ENCODE measurements around the gene G6PD. TPM values are rescaled to one million over a fixed set of nuclear protein-coding genes. Genes with fewer than 3 reads are reported as not detected.
A peak's percentile ranks its signal among the peaks of the same experiment; 100 is the strongest.

The G6PD gene
- total RNA-seq, 1 experiment from 2014 or later, result 52.7 TPM

DNA sequence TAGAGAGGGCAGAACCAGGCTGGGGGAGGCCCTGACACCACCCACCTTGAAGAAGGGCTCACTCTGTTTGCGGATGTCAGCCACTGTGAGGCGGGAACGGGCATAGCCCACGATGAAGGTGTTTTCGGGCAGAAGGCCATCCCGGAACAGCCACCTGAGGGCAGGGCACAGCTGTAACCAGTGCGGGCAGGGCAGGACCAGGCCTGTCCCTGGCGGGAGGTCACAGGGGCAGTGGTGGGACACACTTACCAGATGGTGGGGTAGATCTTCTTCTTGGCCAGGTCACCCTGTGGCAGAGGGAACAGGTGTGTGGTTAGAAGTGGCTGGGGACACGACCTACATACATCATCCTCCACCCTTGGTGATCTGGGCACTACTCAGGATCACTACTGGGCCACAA lies 10.8 kb downstream of the G6PD start:
- Histone ChIP-seq H3K4me3 (no peak overlapping the region), H3K9me3 (replicated peaks) (no peaks in the 10 kb centered on the region), H3K36me3 (peaks cover 42% of the 10 kb centered on the region), H3K27me3 (replicated peaks) (no peaks in the 10 kb centered on the region), H3K27ac (no peak overlapping the region), H3K4me1 (replicated peaks) (peaks cover 18% of the 10 kb centered on the region)
- no peak for DNase-seq (ENCODE audit: low read depth in 1 of 2, low spot score in 2 of 2)

DNA sequence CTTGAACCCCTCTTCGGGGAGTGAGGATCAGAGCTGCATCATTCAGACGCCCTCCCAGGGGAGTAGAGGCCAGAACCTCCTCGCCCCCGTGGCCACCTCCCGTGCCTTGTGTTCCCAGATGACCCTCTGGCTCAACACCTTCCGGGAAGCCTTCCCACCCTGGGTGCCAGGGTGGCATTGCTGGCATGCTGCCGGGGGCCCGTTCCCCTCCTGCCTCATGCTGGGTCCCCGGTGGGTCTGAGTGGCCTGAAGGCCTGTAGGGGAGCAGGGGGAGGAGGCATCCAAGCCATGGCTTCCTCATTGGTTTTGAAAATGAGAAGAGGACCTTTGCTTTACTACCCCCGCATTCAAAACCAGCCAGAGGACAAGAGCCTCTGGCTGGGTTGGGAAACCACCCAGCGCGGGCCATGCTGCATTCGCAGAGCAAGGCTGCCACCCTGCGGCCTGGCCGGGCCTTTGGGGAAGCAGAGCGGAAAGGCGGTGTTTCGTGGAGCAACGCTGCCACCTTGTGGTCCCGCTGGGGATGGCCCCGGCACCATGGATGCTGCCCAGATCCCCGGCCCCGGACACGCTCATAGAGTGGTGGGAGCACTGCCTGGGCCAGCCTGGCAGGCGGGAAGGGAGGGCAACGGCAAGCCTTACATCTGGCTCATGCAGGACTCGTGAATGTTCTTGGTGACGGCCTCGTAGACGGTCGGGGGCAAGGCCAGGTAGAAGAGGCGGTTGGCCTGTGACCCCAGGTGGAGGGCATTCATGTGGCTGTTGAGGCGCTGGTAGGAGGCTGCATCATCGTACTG lies 11.9 kb downstream of the G6PD start:
- Histone ChIP-seq H3K27me3 (replicated peaks) (no peaks in the 10 kb centered on the region), H3K36me3 (peaks cover 42% of the 10 kb centered on the region), H3K27ac (no peak overlapping the region), H3K9me3 (replicated peaks) (no peaks in the 10 kb centered on the region), H3K4me1 (replicated peaks) (peaks cover 16% of the 10 kb centered on the region), H3K4me3 (no peak overlapping the region)
- peak; percentile 63 to 86 for DNase-seq (ENCODE audit: low read depth in 1 of 2, low spot score in 2 of 2)

DNA sequence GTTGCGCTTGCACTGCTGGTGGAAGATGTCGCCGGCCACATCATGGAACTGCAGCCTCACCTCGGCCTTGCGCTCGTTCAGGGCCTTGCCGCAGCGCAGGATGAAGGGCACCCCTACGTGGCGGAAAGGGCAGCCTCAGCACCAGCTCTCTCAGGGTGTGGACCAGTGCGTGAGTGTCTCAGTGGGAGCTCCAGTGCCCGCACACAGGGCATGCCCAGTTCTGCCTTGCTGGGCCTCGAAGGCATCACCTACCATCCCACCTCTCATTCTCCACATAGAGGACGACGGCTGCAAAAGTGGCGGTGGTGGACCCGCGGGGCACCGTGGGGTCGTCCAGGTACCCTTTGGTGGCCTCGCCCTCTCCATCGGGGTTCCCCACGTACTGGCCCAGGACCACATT lies 14.0 kb downstream of the G6PD start:
- H3K27me3 ChIP-seq (replicated peaks), result no peaks in the 10 kb centered on the region
- no peak overlapping the region for H3K27ac ChIP-seq
- no peak for DNase-seq (ENCODE audit: low read depth in 1 of 2, low spot score in 2 of 2)
- H3K36me3 ChIP-seq, result peaks cover 42% of the 10 kb centered on the region
- peaks cover 16% of the 10 kb centered on the region for H3K4me1 ChIP-seq (replicated peaks)
- no peak overlapping the region for H3K4me3 ChIP-seq
- H3K9me3 ChIP-seq (replicated peaks), result no peaks in the 10 kb centered on the region

DNA sequence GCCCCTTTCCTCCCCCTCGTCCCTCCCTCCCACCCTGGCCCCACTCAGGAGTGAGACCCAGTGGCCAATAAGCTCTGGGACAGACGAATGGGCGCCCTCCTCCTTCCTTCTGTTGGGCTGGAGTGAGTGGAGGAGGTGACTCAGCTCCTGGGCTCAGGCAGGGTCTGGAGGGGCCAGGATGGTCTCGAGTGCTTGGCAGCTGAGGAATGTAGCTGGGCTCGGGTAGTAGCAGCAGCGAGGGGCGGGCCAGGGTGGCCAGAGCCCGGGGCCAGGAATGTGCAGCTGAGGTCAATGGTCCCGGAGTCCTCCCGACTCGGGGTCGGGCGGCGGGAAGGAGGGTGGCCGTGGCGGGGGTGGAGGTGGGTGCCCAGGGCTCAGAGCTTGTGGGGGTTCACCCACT lies 15.0 kb downstream of the G6PD start:
- peak; percentile 35 to 77 for DNase-seq (ENCODE audit: low read depth in 1 of 2, low spot score in 2 of 2)
- no peak overlapping the region; the same call in 1 of the 2 replicates for H3K27ac ChIP-seq

DNA sequence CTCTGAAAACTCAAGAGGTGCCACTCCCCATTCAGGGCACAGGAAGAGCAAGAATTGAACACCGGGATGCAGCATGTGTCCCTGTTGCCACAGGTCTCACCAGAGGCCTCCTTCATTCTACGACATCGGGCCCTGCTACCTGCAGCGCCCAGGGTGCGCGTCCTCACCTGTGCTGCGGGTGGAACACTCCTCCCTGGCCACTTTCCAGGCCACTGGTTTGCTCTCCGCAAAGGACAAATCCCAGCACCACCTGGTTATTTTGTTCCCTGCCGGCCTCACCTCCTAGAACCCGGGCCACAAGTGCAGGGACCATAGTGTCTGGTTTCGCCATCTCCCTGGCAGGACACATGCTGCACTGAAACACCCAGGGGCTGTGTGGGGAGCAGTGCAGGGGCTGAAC lies 16.4 kb downstream of the G6PD start:
- no peak for DNase-seq (ENCODE audit: low read depth in 1 of 2, low spot score in 2 of 2)
- H3K27me3 ChIP-seq (replicated peaks), result no peaks in the 10 kb centered on the region
- no peak overlapping the region for H3K27ac ChIP-seq
- peaks cover 24% of the 10 kb centered on the region for H3K4me1 ChIP-seq (replicated peaks)
- no peak overlapping the region for H3K4me3 ChIP-seq
- H3K9me3 ChIP-seq (replicated peaks), result no peaks in the 10 kb centered on the region
- peaks cover 38% of the 10 kb centered on the region for H3K36me3 ChIP-seq

More for the DNA sequence above, 15.0 kb downstream of the G6PD start:
- Histone ChIP-seq H3K36me3 (peaks cover 42% of the 10 kb centered on the region), H3K9me3 (replicated peaks) (no peaks in the 10 kb centered on the region), H3K27me3 (replicated peaks) (no peaks in the 10 kb centered on the region), H3K4me3 (no peak overlapping the region), H3K4me1 (replicated peaks) (peaks cover 24% of the 10 kb centered on the region)

DNA sequence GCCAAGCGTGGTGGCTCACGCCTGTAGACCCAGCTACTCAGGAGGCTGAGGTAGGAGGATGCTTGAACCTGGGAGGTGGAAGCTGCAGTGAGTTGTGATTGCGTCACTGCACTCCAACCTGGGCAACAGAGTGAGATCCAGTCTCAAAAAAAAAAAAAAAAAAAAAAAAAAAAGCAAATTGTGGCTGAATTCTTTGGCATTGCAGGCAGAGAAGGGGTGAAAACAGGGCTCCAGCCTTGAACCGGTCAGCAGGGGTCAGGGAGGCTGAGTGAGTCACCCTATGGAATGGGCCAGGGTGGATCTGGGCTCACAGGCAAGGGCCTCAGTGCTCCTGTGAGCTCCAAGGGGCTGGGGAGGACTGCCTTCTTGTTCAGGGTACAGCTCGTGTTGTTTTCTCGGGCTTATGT lies 17.4 kb downstream of the G6PD start:
- H3K27me3 ChIP-seq (replicated peaks), result no peaks in the 10 kb centered on the region
- no peak overlapping the region for H3K27ac ChIP-seq
- no peak for DNase-seq (ENCODE audit: low read depth in 1 of 2, low spot score in 2 of 2)
- H3K4me1 ChIP-seq (replicated peaks), result peaks cover 19% of the 10 kb centered on the region
- H3K9me3 ChIP-seq (replicated peaks), result no peaks in the 10 kb centered on the region
- H3K4me3 ChIP-seq, result no peak overlapping the region
- peaks cover 28% of the 10 kb centered on the region for H3K36me3 ChIP-seq

DNA sequence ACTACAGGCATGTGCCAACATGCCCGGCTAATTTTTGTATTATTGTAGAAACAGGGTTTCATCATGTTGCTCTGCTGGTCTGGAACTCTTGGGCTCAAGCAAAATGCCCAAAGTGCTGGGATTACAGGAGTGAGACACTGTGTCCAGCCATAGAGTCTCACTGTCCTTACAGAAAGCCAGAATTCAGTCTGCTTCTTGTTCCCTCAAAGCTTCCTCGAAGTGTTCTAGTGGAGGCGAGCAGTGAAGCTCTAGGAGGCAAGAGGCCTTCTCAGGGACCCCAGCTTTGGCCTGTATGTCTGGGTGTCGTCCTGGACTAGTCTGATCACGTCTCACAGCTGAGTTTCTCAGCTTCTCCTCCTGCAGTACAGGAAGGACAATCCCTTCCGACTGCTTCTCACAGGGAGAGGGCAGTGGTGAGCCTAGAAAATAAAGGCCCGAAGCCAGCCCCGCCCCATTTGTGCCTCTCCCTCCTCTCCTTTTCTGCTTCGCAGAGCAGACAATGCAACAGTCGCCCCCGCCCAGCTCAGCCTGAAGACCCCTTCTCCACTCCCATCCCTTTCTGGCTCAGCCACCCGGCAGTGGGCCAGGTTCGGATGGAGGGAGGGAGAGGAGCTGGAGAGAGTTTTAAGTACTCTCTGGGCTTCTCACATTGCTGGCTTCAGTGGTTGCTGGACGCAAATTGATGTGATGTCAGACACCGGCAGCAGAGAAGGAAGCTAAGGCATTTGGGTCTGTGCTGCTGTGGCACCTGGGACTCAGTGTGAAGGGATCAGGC lies 19.6 kb downstream of the G6PD start:
- peak; percentile 59 to 73 for DNase-seq (ENCODE audit: low read depth in 1 of 2, low spot score in 2 of 2)
- H3K4me1 ChIP-seq (replicated peaks), result peaks cover 17% of the 10 kb centered on the region
- H3K27me3 ChIP-seq (replicated peaks), result no peaks in the 10 kb centered on the region
- no peak overlapping the region for H3K27ac ChIP-seq
- H3K4me3 ChIP-seq, result no peak overlapping the region
- H3K9me3 ChIP-seq (replicated peaks), result no peaks in the 10 kb centered on the region
- H3K36me3 ChIP-seq, result peaks cover 6% of the 10 kb centered on the region

DNA sequence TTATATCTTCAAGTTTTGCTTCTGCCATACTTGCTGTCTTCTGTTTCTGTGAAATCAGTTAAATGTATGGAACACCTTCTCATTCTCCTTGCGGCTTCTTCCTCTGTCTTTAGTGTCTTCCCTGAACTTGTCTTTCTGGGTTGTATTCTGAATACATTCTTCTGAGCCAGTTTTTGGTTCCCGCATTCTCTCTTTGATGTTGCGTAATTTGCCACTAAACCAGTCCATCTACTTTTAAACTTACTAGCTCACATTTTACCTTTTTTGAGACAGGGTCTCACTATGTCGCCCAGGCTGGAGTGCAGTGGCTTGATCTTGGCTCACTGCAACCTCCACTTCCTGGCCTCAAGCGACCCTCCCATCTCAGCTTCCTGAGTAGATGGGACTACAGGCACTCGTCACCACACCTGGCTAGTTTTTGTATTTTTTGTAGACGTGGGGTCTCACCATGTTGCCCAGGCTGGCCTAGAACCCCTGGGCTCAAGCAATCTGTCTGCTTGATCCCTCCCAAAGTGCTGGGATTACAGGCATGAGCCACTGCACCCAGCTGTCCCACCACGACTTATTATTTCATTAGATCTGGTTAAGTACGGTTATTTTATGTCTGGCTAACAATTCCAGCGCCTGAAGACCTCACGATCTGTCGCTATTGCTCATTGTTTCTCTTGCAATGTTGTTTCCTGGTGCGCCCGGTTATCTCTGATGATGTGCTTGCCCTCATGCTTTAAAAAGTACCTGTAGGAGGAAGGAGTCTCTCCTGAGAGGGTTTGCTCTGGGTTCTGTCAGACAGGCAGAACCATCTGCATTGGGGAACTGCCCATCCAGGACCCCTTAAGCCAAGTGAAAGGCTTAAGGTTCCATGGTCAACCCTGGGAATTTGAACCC lies 20.8 kb downstream of the G6PD start:
- no peak for DNase-seq (ENCODE audit: low read depth in 1 of 2, low spot score in 2 of 2)
- Histone ChIP-seq H3K4me3 (no peak overlapping the region), H3K9me3 (replicated peaks) (no peaks in the 10 kb centered on the region), H3K36me3 (peaks cover 2% of the 10 kb centered on the region; the same call in 1 of the 2 replicates), H3K4me1 (replicated peaks) (peaks cover 9% of the 10 kb centered on the region), H3K27me3 (replicated peaks) (no peaks in the 10 kb centered on the region), H3K27ac (no peak overlapping the region)

DNA sequence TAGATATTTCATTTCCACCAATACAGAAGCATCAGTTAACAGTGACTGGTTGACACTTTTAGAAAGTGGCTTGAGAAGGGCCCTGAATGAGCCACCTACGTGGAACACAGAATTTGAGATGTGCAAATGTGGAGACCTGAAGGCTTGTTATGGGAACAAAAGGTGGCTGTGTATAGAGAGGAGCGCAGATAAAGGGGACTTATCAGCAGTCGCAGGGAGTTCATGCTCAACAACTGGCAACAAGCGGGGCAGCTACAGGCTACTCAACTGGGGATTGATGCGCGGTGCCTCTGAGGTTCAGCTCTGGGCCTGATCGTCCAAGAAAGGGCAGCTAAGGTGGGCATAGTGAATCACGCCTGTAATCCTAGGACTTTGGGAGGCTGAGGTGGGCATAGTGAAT lies 27.3 kb downstream of the G6PD start:
- no peak overlapping the region for H3K4me3 ChIP-seq

DNA sequence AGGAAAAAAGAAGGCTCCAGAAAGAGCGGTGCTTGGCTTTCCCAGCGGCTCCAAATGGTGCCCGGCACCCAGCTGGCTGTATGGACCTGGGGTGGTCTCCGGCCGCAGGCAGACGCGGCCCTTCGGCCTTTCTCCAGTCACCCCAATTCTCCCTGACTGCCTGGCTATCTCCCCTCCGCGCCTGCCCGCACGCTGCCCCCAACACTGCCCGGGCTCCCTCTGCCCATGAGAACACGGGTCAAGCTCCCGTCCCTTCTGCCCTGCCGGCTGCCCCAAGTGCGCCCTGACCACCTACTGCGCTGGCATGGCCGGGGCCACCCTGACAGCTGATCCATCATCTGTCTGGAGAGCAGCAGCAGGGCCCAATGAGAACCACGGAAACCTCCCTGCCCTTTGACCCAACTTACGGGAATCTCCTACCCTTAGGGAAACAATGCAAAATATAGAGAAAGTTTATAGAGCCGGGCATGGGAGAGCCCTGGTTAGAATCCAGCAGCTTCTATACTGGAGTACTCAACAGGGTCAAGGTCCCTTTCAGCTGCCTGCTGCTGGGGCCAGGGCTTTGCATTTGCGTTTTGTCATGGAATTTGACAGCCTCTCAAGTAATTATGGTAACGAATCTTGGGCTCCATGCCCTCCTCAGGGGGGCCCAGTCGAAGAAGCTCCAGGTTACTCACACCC lies 29.4 kb downstream of the G6PD start:
- Histone ChIP-seq H3K27ac (peak overlapping the region; percentile 81), H3K4me3 (peak overlapping the region; percentile 89)
- peak; percentile 69 to 75 for DNase-seq (ENCODE audit: low read depth in 1 of 2, low spot score in 2 of 2)

More for the DNA sequence above, 27.3 kb downstream of the G6PD start:
- no peak overlapping the region for H3K27ac ChIP-seq
- peaks cover 21% of the 10 kb centered on the region for H3K4me1 ChIP-seq (replicated peaks)
- no peaks in the 10 kb centered on the region; the same call in 1 of the 2 replicates for H3K36me3 ChIP-seq
- no peaks in the 10 kb centered on the region for H3K27me3 ChIP-seq (replicated peaks)
- DNase-seq (ENCODE audit: low read depth in 1 of 2, low spot score in 2 of 2), result no peak
- H3K9me3 ChIP-seq (replicated peaks), result no peaks in the 10 kb centered on the region

DNA sequence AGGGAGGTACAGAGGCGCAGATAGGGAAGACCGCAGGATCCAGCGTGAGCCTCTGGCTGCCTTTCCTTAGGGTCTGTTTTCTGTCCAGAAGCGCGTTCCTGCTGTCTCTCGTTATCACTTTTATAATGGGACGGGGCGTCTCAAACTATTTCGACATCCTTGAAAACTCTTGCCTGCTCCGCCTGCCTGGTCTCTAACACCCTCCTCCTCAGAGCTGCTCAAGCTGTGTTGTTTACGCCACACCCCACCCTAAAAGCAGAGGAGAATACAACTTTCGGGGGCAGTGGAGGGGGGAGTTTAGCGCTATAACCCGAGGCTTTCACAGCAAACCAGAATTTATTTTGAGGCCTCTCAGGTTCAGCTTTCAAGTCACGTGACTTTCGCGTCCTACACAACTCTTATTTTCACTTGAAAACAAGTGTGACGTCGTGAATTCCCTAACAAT lies 30.0 kb downstream of the G6PD start:
- H3K27ac ChIP-seq, result peak overlapping the region; percentile 81
- H3K27me3 ChIP-seq (replicated peaks), result no peaks in the 10 kb centered on the region
- peak in 1 of 2 experiments; percentile 74 for DNase-seq (ENCODE audit: low read depth in 1 of 2, low spot score in 2 of 2)
- H3K36me3 ChIP-seq, result no peaks in the 10 kb centered on the region; the same call in 1 of the 2 replicates
- H3K9me3 ChIP-seq (replicated peaks), result no peaks in the 10 kb centered on the region
- H3K4me3 ChIP-seq, result peak overlapping the region; percentile 89
- peaks cover 21% of the 10 kb centered on the region for H3K4me1 ChIP-seq (replicated peaks)

More for the DNA sequence above, 29.4 kb downstream of the G6PD start:
- Histone ChIP-seq H3K27me3 (replicated peaks) (no peaks in the 10 kb centered on the region), H3K4me1 (replicated peaks) (peaks cover 21% of the 10 kb centered on the region), H3K9me3 (replicated peaks) (no peaks in the 10 kb centered on the region), H3K36me3 (no peaks in the 10 kb centered on the region; the same call in 1 of the 2 replicates)

DNA sequence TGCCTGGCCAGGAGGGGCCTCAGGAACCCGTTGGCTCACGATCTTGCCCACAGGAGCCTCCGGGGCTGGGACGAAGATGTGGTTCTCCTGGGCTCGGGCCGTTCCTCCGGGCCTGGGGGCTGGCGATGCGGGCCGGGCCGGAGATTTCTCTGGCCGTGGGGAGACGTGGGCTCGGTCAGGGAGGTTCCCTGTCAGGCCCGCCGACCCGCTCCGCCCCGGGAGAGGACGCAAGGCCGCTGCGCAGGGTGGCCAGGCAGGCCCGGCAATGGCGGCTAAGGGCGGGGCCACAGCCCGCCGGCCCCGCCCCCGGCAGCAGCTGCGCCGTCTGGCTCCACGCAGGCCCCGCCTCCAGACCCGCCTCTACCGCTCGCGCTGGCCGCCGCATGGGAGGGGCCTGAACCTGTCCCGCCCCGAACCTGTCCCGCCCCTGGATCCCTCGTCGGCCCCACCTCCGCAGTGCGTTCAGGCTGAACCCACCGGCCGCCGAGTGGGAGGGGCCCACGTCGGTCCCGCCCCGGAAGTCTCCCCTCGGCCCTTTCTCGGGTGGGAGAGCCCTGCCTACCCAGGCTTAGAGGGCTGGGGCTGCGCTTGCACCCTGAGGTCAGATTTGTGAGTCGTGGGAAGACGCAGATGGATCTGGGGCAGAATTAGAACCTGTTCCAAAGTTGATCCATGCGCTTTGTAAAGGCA lies 30.5 kb downstream of the G6PD start, which contains the start of gene FAM3A:
Gene FAM3A, minus strand, starts transcription at position 267 of the 690 bp plus-strand sequence. CDS start 460 bp downstream, outside the sequence.
- H3K9me3 ChIP-seq (replicated peaks), result no peaks in the 10 kb centered on the region
- H3K4me1 ChIP-seq (replicated peaks), result peaks cover 21% of the 10 kb centered on the region
- H3K4me3 ChIP-seq, result peak within 1 kb of the TSS; percentile 89
- H3K27ac ChIP-seq, result peak within 1 kb of the TSS; percentile 81
- H3K36me3 ChIP-seq, result no peaks in the 10 kb centered on the region; the same call in 1 of the 2 replicates
- no peaks in the 10 kb centered on the region for H3K27me3 ChIP-seq (replicated peaks)
- peak; percentile 89 to 94 for DNase-seq (ENCODE audit: low read depth in 1 of 2, low spot score in 2 of 2)

Measured in SJSA1 (cell line).